Activated CD4-positive, alpha-beta T cell treated with anti-CD3 and anti-CD28 coated beads for 1 hour (primary cell): ENCODE measurements around the gene FAM117A.
"Not testable (repeated sequence)": the region's sequence is repeated elsewhere in the genome, so short reads cannot be mapped to it uniquely, and the experiment has no call there.

ENCODE experiments used
- DNase-seq: peaks from one replicate; pipeline ENCODE4 v3.0.0-alpha.2; 2020

FAM117A gene

DNA sequence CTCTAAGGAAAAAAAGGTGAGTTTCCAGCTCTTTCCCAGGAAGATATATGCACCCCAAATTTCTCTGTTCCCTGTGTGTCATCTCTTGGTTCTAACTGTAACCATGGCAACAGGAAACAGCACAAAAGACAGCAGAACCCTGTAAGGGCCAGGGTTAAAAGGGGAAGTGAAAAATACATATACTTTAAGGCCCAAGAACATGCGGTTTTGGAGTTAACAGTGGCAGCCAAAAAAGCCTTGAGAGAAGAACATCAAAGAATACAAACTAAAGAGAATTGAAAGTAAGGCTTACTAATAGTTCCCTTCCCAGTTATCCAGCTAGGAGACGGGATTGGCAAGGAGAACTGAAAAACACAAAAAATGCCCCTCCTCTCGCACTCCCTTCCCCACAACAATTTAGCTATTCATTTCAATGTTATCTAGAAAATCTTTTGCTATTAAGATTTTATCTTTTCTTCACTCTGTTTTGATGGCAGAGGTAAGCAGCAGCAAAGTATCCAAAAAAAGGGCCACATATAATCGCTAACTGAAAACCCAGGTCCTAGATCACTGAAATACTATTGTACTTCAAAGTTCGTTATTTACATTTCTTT lies 87.6 kb downstream of the FAM117A start:
- no peak for DNase-seq

DNA sequence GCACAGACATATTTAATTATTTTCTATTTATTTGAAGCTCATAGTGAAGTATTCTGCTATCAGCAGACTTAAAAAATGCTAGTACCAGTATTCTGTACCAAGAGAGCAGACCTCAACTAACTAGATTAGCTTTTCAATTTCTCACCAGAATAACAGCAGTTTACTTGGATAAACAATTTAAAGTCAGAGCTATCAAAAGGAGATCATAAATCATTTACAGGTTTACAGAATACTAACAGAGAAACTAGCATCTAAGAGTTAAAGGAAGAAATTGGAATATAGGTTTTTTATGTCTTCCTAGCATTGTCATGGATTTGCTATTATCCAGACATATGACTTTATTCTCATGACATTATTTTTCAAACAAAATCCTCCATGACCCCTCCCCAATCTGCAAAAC lies 89.4 kb downstream of the FAM117A start:
- no peak for DNase-seq

DNA sequence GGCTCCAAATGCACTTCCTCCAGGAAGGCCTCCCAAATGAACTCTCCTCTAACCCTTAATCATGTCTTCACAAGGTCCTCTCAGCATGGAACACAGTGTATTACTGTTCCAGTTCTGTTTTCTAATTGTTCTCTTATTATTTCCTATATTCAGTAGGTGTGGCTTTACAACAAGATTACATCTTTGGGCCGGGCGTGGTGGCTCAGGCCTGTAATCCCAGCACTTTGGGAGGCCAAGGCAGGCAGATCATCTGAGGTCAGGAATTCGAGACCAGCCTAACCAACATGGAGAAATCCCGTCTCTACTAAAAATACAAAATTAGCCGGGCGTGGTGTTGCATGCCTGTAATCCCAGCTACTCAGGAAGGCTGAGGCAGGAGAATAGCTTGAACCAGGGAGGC lies 90.3 kb downstream of the FAM117A start:
- DNase-seq, result not testable (repeated sequence)

DNA sequence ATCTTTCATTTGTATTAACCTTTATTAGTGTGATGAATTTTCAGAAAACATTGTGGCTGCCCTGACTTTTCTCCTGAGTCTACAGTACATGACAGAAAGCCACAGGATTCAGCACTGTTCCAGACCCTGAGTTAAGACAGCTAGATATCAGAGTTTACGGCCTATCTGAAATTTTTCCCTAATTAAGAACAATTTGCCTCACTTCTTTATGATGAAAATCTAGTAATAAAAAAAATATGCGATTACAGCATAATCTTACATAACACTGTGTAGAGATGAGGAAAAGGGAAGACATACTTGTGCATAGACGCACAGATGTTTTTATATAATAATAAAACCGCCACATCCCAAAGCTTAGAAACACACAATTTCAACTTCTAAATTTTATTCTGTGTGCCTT lies 93.3 kb downstream of the FAM117A start:
- DNase-seq, result no peak

DNA sequence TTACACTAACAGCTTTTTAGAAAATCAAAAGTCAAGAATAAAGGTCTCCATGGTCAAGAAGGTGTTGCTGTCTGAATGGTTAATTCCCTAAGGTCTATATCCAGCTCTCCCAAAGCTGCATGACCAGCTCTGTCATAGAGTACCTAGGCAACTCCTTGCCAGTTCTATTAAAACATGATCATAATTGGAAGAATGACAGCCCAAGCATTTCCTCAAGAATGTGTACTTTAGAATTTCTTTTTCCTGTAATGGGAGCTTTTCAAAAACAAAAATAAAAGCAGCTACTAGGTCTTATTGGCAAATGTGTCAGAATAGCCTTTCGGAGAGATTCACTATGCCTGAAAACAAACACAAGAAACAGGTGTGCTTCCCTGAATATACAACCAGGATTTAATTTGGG lies 93.9 kb downstream of the FAM117A start:
- DNase-seq, result no peak

DNA sequence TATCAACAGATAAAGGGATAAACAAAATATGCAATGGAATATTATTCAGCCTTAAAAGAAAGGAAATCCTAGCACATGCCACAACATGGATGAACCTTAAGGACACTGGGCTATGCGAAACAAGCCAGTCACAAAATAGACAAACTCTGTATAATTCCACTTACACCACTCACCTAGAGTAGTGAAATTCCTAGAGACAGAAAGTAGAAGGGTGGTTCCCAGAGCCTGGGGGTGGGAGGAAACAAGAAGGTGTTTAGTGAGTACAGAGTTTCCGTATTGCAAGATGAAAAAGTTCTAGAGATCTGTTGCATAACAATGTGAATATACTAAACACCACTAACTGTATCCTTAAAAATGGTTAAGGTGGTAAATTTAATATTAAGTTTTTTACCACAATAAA lies 96.1 kb downstream of the FAM117A start:
- DNase-seq, result no peak

DNA sequence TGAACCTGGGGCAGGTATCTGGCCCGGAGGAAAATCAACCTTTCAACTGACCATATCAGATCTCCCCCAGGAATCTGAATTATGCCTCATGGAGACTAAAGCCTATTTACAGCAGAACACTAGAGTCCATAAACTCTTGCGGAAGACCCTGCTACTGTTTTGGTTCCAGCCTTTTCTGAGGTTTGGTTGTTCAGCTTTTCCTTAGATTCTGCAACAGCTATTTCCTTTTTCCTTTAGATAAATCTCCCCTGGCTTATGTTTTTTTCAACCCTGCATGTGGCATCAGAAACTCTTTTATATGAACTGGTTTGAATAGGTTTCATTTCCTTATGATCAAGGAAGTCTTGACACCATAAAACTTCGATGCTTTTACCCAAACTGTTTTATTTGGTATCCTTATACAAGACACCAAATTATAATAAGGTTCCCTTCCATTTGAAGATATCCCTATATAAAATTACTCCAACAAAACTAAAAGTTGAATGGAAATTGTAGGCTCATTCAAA lies 99.2 kb downstream of the FAM117A start:
- DNase-seq, result no peak
